Occipital lobe (tissue), 2 donors: ENCODE data around the gene DUSP2. TPM values are rescaled to one million over a fixed set of nuclear protein-coding genes. Genes with fewer than 3 reads are reported as not detected.
A peak's percentile ranks its signal among the peaks of the same experiment; 100 is the strongest.
"Not testable (repeated sequence)": the region's sequence is repeated elsewhere in the genome, so short reads cannot be mapped to it uniquely, and the experiment has no call there.

Experiments used
- DNase-seq: peaks from one replicate; lab custom pipeline; 2025; lab: John Stamatoyannopoulos, UW
- total RNA-seq: library from RNA; depleted of rRNA; stranded (reverse); fragments of >200 nt; gene quantifications from one replicate; pipeline ENCODE4 v1.2.3, GENCODE V29; 2014

Gene DUSP2
- total RNA-seq, 1 donor from 2014 or later, result 7.3 TPM

- DNase-seq, result no peak
Measured at GRCh38 chr2:96163415-96163767, 18.2 kb upstream of the DUSP2 start.

DNA sequence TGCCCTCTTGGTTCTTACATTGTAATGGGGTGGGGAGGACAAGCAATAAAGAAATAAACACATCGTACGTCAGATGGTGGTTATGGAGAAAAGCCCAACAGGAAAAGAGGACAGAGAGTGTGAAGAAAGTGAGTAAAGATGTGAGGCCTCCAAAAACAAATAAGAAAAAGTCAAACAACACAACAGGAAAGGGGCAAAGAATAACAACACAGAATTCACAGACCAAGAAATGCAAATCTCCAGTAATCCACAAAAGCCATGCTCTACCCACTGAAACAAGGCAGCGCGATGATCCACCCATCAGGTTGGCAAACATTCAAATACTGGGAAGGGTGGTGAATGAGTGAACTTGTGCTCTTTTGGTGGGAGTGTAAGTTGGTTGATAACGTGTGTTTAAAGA is 16.7 kb upstream of the DUSP2 start:
- no peak for DNase-seq

GRCh38 chr2:96160366-96160765 is 15.1 kb upstream of the DUSP2 start:
- DNase-seq, result not testable (repeated sequence)

GRCh38 chr2:96159084-96159830 is 14.0 kb upstream of the DUSP2 start:
- no peak for DNase-seq

- DNase-seq, result no peak
Measured at GRCh38 chr2:96158554-96158940, 13.3 kb upstream of the DUSP2 start.

GRCh38 chr2:96157649-96158553 is 12.7 kb upstream of the DUSP2 start:
- no peak for DNase-seq

DNA sequence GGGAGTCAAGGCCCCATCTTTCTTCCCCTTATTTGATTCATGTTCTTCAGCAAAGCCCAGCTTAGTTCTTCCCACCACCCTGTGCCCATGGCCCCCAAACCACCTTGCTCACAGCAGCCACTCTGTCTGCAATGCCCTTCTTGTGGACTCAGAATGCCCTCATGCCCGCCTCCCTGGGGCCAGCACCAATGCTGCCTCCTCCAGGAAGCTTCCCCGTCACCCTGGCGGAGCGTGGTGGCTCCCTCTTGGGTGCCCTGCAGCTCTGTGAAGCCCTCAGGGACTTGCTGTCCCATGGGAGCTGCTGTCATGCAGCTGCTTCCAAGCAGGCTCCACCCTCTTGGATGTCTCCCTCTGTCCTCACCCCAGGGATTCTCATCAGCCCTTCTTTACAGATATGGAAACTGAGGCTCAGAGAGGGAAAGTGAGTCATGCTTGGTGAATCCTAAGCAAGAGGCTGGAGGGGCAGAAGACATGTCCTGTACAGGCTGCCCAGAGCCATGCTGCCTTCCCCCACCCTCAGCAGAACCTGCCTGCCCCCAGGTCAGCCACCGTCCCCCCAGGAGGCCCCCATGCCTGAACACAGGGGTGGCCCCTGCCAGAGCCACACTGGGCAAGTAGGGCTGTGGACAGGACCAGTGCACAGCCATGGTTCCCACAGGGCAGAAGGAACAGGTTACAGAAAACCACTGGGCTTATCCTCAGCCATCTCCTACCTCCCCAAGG is 11.8 kb upstream of the DUSP2 start:
- no peak for DNase-seq

DNA sequence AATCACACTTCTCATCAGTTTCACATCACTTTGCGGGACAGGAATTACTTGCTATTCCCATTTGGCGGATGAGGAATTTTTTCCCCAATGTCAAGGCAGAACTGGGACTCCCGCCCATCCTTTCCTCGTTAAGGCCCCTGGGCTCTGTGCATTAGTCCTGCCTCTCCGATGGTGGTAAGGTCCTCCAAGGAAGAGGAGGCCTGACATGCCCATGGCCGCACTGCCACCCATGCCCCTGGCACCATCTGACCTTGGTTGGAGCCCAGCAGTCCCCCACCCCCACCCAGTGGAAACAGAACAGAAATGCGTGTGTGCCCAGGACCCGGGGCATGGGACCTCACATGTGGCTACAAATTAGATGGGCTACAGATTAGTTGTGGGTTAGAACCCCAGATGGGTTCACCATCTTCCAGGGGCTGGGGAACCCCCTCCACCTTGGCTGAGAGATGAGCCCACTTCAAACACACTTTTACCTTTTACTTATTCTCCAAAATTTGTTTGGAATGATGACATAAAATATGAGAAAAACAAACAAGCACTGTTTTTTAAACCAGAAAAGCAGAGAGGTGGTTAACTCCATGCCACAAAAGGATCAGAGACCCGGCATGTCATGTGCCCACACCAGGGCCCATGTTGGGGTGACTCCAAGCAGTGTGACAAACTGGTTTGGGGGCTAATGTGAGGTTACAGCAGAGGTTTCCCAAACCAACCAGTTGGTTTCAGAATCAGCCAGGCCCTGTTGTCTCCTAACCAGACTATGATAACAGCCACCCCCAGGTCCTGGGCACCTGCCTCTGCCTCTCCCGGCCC is 11.0 kb upstream of the DUSP2 start:
- DNase-seq, result no peak

- no peak for DNase-seq
Measured at GRCh38 chr2:96154506-96155380, 9.5 kb upstream of the DUSP2 start.

DNA sequence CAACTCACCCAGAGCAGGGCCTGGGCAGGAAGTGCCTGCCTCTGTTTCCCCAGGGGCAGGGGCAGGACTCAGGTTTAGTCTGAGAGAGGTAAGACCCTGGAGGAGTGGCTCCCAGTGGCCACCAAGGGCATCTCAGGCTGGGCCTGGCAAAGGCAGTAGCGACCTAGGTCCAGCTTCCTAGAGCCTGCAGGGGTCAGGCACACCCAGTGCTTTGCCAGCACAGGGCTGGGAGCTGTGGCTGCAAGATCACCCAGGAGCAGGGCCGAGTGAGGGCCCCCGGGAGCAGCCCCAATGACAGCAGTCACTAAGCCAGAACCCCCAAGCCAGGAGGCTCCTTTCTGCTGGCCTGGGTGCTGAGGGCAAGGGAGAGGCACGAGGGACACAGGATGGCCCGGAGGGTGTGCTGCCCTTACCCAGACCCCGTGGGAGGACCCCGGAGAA is 8.8 kb upstream of the DUSP2 start:
- DNase-seq, result no peak

DNA sequence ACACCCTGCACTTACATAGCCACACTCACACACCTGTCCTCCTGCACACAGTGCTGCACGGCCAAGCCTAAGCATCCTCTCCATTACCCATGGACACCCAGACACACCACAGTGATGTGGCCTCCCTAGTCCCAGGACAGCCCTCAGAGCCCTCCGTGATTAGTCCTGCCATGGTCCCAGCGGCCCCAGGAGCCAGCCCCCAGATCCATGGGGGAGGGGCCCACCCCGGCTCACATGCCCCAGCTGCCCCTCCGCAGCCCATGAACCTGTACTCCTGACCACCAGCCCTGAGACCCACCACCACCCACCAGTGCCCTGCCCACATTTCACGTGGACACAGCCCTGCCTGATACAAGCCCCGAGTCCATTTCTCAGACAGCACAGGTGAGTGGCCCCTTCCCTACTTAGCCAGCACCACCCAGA is 8.1 kb upstream of the DUSP2 start:
- DNase-seq, result no peak

DNA sequence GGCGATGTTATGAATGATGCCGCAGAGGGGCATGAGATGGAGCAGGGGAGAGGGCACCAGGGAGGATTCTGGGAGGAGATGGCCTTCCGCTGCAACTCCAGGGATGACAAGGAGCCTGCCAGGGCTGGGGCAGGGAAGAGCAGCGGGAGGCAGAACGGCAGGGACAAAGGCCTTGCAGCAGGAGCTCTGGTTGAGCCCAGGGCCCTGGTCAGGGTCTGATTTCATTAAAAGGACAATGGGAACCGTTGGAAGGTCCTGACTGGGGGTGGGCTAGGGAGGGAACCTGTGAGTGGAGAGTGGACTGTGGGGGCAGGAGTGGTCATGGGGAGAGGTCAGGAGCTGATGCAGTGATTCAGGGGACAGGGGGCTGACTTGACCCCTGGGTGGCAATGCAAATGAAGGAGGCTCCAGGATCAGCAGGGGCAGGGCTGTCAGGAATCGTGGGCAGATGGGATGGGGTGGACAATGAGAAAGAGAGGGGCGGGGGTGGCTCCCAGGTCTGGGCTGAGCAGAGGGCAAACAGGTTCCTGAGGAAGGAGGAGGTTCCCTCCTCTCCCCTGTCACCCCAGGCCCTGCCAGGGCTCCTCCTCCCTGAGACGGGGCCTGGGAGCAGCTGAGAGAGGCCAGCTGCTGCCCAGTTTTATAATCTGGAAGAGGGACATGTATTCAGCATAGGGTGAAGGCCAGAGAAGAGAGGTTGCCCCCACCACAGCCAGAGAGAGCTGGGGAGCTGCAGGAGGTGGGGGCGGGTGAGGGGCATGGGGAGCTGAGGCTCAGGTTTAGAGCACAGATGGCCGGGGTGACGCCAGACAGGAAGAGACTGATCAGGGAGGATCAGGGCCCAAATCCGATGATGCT is 7.3 kb upstream of the DUSP2 start:
- no peak for DNase-seq

- no peak for DNase-seq
Measured at GRCh38 chr2:96151595-96152303, 6.5 kb upstream of the DUSP2 start.

DNA sequence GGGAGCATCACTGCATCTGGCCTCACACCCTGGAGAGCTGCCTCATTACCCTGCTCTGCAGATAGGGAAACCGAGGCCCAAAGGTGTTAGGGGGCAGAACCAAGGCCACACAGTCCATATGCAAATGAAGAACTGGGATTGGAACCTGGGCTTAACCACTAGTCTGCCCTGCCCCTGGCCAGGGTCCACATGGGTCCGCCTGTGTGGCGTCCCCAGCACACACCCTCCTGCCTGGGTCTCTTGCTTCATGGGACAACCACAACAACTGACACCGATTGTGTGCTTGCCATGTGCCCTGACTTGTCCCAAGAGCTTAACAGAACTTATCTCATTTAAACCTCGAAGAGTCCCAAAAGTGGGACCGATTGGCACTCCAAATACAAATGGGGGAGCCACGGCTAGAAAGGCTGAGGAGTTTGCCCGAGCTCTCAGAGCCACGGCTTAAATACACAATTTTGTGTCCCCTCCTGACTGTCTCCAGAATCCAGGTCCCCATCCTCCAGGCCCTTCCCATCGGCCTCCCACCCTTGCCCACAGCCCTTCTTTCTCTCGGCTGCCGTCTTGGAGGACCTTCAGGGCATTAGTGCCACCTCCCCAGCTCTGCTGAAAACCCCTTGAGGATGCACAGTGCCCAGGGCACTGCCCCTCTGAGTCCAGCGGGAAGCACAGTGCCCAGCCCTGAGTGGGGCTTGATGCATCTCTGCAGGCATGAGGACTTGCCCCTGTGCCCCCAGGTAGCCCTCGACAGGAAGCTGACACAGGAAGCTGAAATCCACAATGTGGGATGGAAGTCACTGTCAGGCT is 5.8 kb upstream of the DUSP2 start:
- DNase-seq, result no peak

GRCh38 chr2:96150007-96150640 is 4.9 kb upstream of the DUSP2 start:
- no peak for DNase-seq

DNA sequence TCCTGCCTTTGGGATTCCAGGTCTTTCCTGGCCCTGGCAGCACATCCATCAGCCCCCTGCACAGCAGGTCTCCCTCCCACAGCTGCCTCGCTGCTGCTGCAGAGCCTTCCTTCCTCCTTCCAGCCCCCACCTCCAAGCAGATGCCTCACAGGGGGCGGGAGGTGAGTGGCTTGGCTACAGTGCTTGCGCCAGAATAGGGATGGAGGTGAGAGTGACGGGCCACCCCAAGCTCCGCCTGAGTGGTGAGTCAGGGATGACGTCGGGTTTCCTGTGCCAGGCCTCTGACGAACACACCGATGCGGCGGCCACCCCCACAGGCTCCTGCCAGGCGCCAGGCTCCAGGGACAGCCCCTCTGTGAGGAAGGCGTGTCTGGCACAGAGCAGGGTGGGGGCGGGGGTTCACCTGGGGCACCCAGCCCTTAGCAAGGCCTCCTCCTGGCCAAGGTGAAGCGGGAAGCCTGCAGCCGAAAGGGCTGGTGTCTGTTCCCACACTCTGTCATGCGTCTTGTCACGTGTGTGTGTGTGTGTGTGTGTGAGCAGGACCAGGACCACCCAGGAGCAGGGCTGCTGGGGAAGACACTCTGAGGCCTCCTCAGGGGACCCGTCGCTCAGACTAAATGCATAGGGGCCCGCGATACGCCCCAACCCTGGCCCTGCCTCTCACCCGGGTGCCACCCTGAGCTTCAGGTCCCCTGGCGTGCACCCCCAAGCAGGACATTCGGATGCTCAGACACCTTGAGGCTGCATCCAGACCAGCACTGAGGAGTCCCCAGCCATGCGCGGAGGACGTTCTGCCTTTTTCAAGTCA is 3.4 kb upstream of the DUSP2 start:
- DNase-seq, result peak; percentile 61
